H1 (cell line): ENCODE results near the gene ZNF598. TPM values are rescaled to one million over a fixed set of nuclear protein-coding genes. Genes with fewer than 3 reads are reported as not detected.

Experiments
- CTCF ChIA-PET: fragments of 300-600 bp; sonication (Branson Sonifier 250); formaldehyde crosslinking; loops from one replicate; lab custom pipeline; 2021; ENCODE audit not compliant: partially characterized antibody; lab: Charles Lee
- POLR2A ChIA-PET: fragments of 300-600 bp; sonication (Branson Sonifier 250); formaldehyde crosslinking; loops from one replicate; lab custom pipeline; 2021; ENCODE audit warnings: inconsistent platforms; ENCODE audit not compliant: partially characterized antibody; lab: Charles Lee
- DNase-seq, 2 experiments: peaks; one replicate each; pipeline versions ENCODE4 v3.0.0 to v3.0.0-alpha.2; 2010 to 2022; ENCODE audit warnings: low spot score in 2 of 2, low read depth in 1 of 2, mixed read lengths in 1 of 2
- FAIRE-seq: peaks from 2 replicates; lab custom pipeline; 2011; peaks lifted over from hg19 to GRCh38; lab: Jason Lieb, UNC
- H2AFZ ChIP-seq: 2 replicates; pipeline ENCODE4 v1.8.1; 2012; ENCODE audit warnings: low read length, inconsistent platforms
- H2AK5ac ChIP-seq: 2 replicates; pipeline ENCODE4 v1.6.1; 2013; ENCODE audit warnings: low read depth, low read length
- H2BK120ac ChIP-seq: replicated peaks from 2 replicates; pipeline ENCODE3; 2013; ENCODE audit warnings: low read depth, low read length, inconsistent platforms
- H2BK12ac ChIP-seq: 2 replicates; pipeline ENCODE4 v1.6.1; 2013; ENCODE audit warnings: low read depth, low read length
- H2BK15ac ChIP-seq: 2 replicates; pipeline ENCODE4 v1.6.1; 2013; ENCODE audit warnings: low read length
- H2BK20ac ChIP-seq: 2 replicates; pipeline ENCODE4 v1.6.1; 2013; ENCODE audit warnings: low read length
- H2BK5ac ChIP-seq: 2 replicates; pipeline ENCODE4 v1.6.1; 2013; ENCODE audit warnings: low read depth, low read length
- H3K14ac ChIP-seq: 2 replicates; pipeline ENCODE4 v1.6.1; 2013; ENCODE audit warnings: inconsistent platforms; ENCODE audit not compliant: insufficient read length
- H3K18ac ChIP-seq: 2 replicates; pipeline ENCODE4 v1.6.1; 2013; ENCODE audit warnings: low read length; ENCODE audit errors: extremely low read depth
- H3K23ac ChIP-seq: 2 replicates; pipeline ENCODE4 v1.6.1; 2013; ENCODE audit warnings: inconsistent platforms; ENCODE audit not compliant: insufficient read length
- H3K23me2 ChIP-seq: 2 replicates; pipeline ENCODE4 v1.6.1; 2013; ENCODE audit warnings: low read depth, low read length
- H3K27ac ChIP-seq: 2 replicates; pipeline ENCODE4 v1.6.1; 2011; ENCODE audit warnings: low read depth, low read length, inconsistent platforms
- H3K27me3 ChIP-seq, 4 experiments: replicated peaks in 1 of 4; 1 replicate in 1 of 4; 2 replicates in 3 of 4; pipeline versions ENCODE4 v1.6.1 to v1.8.1; 2011 to 2013; ENCODE audit warnings: low read length in 3 of 4, mild to moderate bottlenecking in 3 of 4, inconsistent platforms in 2 of 4, mixed read lengths in 2 of 4, moderate library complexity in 1 of 4; ENCODE audit not compliant: control insufficient read depth in 3 of 4, insufficient read depth in 3 of 4; ENCODE audit errors: extremely low read depth in 1 of 4
- H3K36me3 ChIP-seq, 4 experiments: 2 replicates each; pipeline versions ENCODE4 v1.6.1 to v1.8.1; 2011 to 2013; ENCODE audit warnings: mild to moderate bottlenecking in 4 of 4, low read length in 3 of 4, moderate library complexity in 2 of 4, control low read depth in 1 of 4, inconsistent platforms in 1 of 4; ENCODE audit not compliant: insufficient read depth in 4 of 4, control insufficient read depth in 2 of 4
- H3K4ac ChIP-seq: replicated peaks from 2 replicates; pipeline ENCODE3; 2013; ENCODE audit warnings: low read length, low read depth, mixed read lengths, inconsistent platforms; ENCODE audit not compliant: insufficient read length
- H3K4me1 ChIP-seq, 4 experiments: replicated peaks in 1 of 4; 1 replicate in 1 of 4; 2 replicates in 3 of 4; pipeline versions ENCODE4 v1.6.1 to v1.8.1; 2011 to 2013; ENCODE audit warnings: low read length in 3 of 4, inconsistent platforms in 2 of 4, mixed read lengths in 1 of 4; ENCODE audit not compliant: insufficient read depth in 4 of 4, control insufficient read depth in 3 of 4
- H3K4me2 ChIP-seq, 2 experiments: 2 replicates each; pipeline versions ENCODE4 v1.6.1 to v1.8.1; 2011 to 2013; ENCODE audit warnings: low read depth in 2 of 2, low read length in 2 of 2, control low read depth in 1 of 2, inconsistent platforms in 1 of 2, mild to moderate bottlenecking in 1 of 2; ENCODE audit not compliant: insufficient read depth in 1 of 2
- H3K4me3 ChIP-seq, 4 experiments: fragments of 200-600, 300-600 bp in 1 of 4; sonication (generic), shearing (Covaris generic), sonication (Bioruptor Twin) in 1 of 4; 2 replicates each; pipeline versions ENCODE4 v1.5.1 to v1.8.1; 2011 to 2016; ENCODE audit warnings: low read length in 4 of 4, low read depth in 3 of 4, control low read depth in 2 of 4, inconsistent platforms in 2 of 4, mild to moderate bottlenecking in 2 of 4, mixed read lengths in 1 of 4, moderate library complexity in 1 of 4; ENCODE audit not compliant: insufficient read depth in 2 of 4; ENCODE audit errors: extremely low read depth in 1 of 4
- H3K56ac ChIP-seq: replicated peaks from 2 replicates; pipeline ENCODE3; 2013; ENCODE audit warnings: low read depth, mild to moderate bottlenecking, mixed read lengths, low read length, inconsistent platforms; ENCODE audit not compliant: insufficient read length
- H3K79me1 ChIP-seq: 2 replicates; pipeline ENCODE4 v1.6.1; 2013; ENCODE audit warnings: low read depth, low read length, control low read depth
- H3K79me2 ChIP-seq, 2 experiments: 2 replicates each; pipeline versions ENCODE4 v1.6.1 to v1.8.1; 2012 to 2013; ENCODE audit warnings: low read length in 2 of 2, mild to moderate bottlenecking in 2 of 2, inconsistent platforms in 1 of 2; ENCODE audit not compliant: insufficient read depth in 2 of 2, control insufficient read depth in 1 of 2
- H3K9ac ChIP-seq, 4 experiments: replicated peaks in 1 of 4; 1 replicate in 1 of 4; 2 replicates in 3 of 4; pipeline versions ENCODE4 v1.6.1 to v1.8.1; 2011 to 2013; ENCODE audit warnings: low read depth in 3 of 4, low read length in 3 of 4, control low read depth in 2 of 4, mild to moderate bottlenecking in 2 of 4, moderate library complexity in 2 of 4, inconsistent platforms in 1 of 4; ENCODE audit errors: extremely low read depth in 1 of 4
- H3K9me3 ChIP-seq, 2 experiments: 2 replicates each; pipeline versions ENCODE4 v1.6.1 to v1.8.1; 2012 to 2013; ENCODE audit warnings: mild to moderate bottlenecking in 2 of 2, moderate library complexity in 2 of 2, control low read depth in 1 of 2, inconsistent platforms in 1 of 2, low read depth in 1 of 2, low read length in 1 of 2, mixed read lengths in 1 of 2; ENCODE audit not compliant: insufficient read depth in 2 of 2
- H4K20me1 ChIP-seq, 2 experiments: replicated peaks in 1 of 2; 2 replicates each; pipeline versions ENCODE3 to v1.8.1; 2011 to 2013; ENCODE audit warnings: inconsistent platforms in 2 of 2, low read length in 2 of 2, mild to moderate bottlenecking in 1 of 2; ENCODE audit not compliant: insufficient read depth in 2 of 2, control insufficient read depth in 1 of 2
- H4K5ac ChIP-seq: 2 replicates; pipeline ENCODE4 v1.6.1; 2013; ENCODE audit warnings: low read length, low read depth, mixed read lengths, inconsistent platforms; ENCODE audit not compliant: insufficient read length
- H4K8ac ChIP-seq: 2 replicates; pipeline ENCODE4 v1.8.0; 2013; ENCODE audit warnings: mild to moderate bottlenecking, moderate library complexity, low read length, inconsistent platforms; ENCODE audit not compliant: insufficient read depth; ENCODE audit errors: extremely low read depth
- H4K91ac ChIP-seq: replicated peaks from 2 replicates; pipeline ENCODE3; 2013; ENCODE audit warnings: low read length, mixed read lengths, inconsistent platforms; ENCODE audit not compliant: insufficient read length
- CHD2 ChIP-seq: IDR thresholded peaks from 2 replicates; pipeline ENCODE4 v1.6.1; 2012; ENCODE audit warnings: low read length, improper control_type of control experiment
- EP300 ChIP-seq, 2 experiments: IDR thresholded peaks; 1 replicate in 1 of 2; 2 replicates in 1 of 2; pipeline ENCODE4 v1.6.1; 2011 to 2012; ENCODE audit warnings: low read depth in 2 of 2, low read length in 2 of 2, mild to moderate bottlenecking in 2 of 2, borderline replicate concordance in 1 of 2, inconsistent platforms in 1 of 2, moderate library complexity in 1 of 2
- HDAC2 ChIP-seq, 2 experiments: fragments of 300-600 bp in 1 of 2; sonication (generic) in 1 of 2; IDR thresholded peaks; 2 replicates each; pipeline ENCODE4 v1.6.1; 2011 to 2012; ENCODE audit warnings: low read depth in 2 of 2, low read length in 2 of 2, mild to moderate bottlenecking in 2 of 2, moderate library complexity in 2 of 2, borderline replicate concordance in 1 of 2, inconsistent platforms in 1 of 2
- SUZ12 ChIP-seq: fragments of 200-600 bp; sonication (generic); IDR thresholded peaks from 2 replicates; pipeline ENCODE4 v1.6.1; 2012; ENCODE audit warnings: mild to moderate bottlenecking, inconsistent platforms, low read length, moderate library complexity, mixed read lengths
- WGBS, 2 experiments: shearing (Covaris generic) in 1 of 2; methylation state at CpG; one replicate each; pipeline versions ENCODE4 v1.1.6 to v1.1.7; 2013 to 2015; ENCODE audit warnings: low lambda C conversion rate in 2 of 2, mixed read lengths in 2 of 2, inconsistent platforms in 1 of 2, low coverage in 1 of 2, missing lambda C conversion rate in 1 of 2; ENCODE audit not compliant: insufficient replicate concordance in 2 of 2, insufficient coverage in 1 of 2, insufficient read length in 1 of 2; ENCODE audit errors: extremely low coverage in 1 of 2, missing lambda C conversion rate in 1 of 2; 5-methylcytosine and 5-hydroxymethylcytosine counted together
- polyA plus RNA-seq, 7 experiments: library from polyadenylated mRNA; depleted of rRNA in 3 of 7; stranded (reverse) in 5 of 7; unstranded in 2 of 7; fragments of >200 nt in 5 of 7; fragments of 200-250 nt in 2 of 7; gene quantifications; 1 replicate in 5 of 7; 2 replicates in 1 of 7; 4 replicates in 1 of 7; pipeline versions ENCODE4 v1.2.1 to v1.2.3, GENCODE V29; 2011 to 2013; ENCODE audit warnings: missing spikeins in 2 of 7, mixed read lengths in 2 of 7
- total RNA-seq: library from RNA; stranded (reverse); fragmentation: NEBNext Ultra II Directional; extraction: Animal tissue kit (Norgen Biotek cat#: 25700); gene quantifications from 2 replicates; pipeline ENCODE4 v1.2.1, GENCODE V29; 2021

ZNF598 gene
- total and polyA plus RNA-seq, 2 of the 8 experiments (the other 6 are each of a cell fraction or from before 2014, with no cell fraction given): 29.3 to 47.6 TPM

GRCh38 chr16:1965396-1966001 lies 44.1 kb downstream of the ZNF598 start:
- H4K5ac ChIP-seq: no peak overlapping the region
- peaks cover 11% of the 10 kb centered on the region for H3K79me1 ChIP-seq
- H2BK5ac ChIP-seq: peak overlapping the region; percentile 83
- peaks cover 16% of the 10 kb centered on the region for H3K23me2 ChIP-seq
- H3K27ac ChIP-seq: peak overlapping the region; percentile 80
- H2AFZ ChIP-seq: no peak overlapping the region
- H4K20me1 ChIP-seq: peaks cover 12 to 17% of the 10 kb centered on the region in 2 experiments
- H2BK15ac ChIP-seq: 0 out of 2 replicates have a peak overlapping the region, but pooled peaks have one; percentile 65
- peaks cover 10 to 32% of the 10 kb centered on the region in 2 experiments for H3K79me2 ChIP-seq
- 29% methylated on average over 24 of the region's 24 CpGs; no CpG with 5 or more reads in 1 of the 2 experiments for WGBS, 2 experiments
- H3K4me2 ChIP-seq: peak overlapping the region; percentile 86 to 98
- H3K14ac ChIP-seq: no peak overlapping the region
- ChIA-PET POLR2A (interaction anchor here (0.5 to 19.8 kb wide), 64 partner anchors 12 to 1762 kb away, joined by 3 to 736 read pairs (median 5); partner anchors contain the start of genes EME2, FAHD1, GFER and HAGH), CTCF (interaction anchor here (0.6 to 3.0 kb wide), 9 partner anchors 11 to 284 kb away, joined by 3 to 9 read pairs (median 4); no protein-coding TSS in a partner anchor)
- peak overlapping the region; percentile 73 to 97 (median 86) for H3K9ac ChIP-seq
- H3K4ac ChIP-seq: peak overlapping the region; percentile 65
- FAIRE-seq: no peak
- H2BK120ac ChIP-seq: no peak overlapping the region
- peaks cover 0 to 22% (median 5%) of the 10 kb centered on the region in 4 experiments; a peak in 5 of 7 replicates for H3K4me1 ChIP-seq
- peaks cover 17 to 34% (median 28%) of the 10 kb centered on the region in 4 experiments for H3K36me3 ChIP-seq
- H3K4me3 ChIP-seq: peak overlapping the region; percentile 98 to 99 (median 98)
- no peak for TF ChIP-seq SUZ12
- no peak for TF ChIP-seq CHD2
- TF ChIP-seq EP300 (IDR thresholded peaks at IDR 0.05; ENCODE audit: borderline replicate concordance in 1 of 2, low read depth in 2 of 2, low read length in 2 of 2): no peak
- TF ChIP-seq HDAC2 (IDR thresholded peaks at IDR 0.05; ENCODE audit: borderline replicate concordance in 1 of 2, low read depth in 2 of 2, low read length in 2 of 2): 0 out of 4 replicates have a peak, but pooled peaks of 1 of the 2 experiments have one; percentile 13
- TF ChIP-seq, all 59 proteins: peak for 1
- Histone ChIP-seq H3K18ac (no peak overlapping the region), H4K8ac (peak overlapping the region; percentile 94; the same call in 1 of the 2 replicates), H2BK20ac (no peak overlapping the region), H3K23ac (no peak overlapping the region), H3K56ac (peak overlapping the region; percentile 87), H3K9me3 (no peaks in the 10 kb centered on the region), H4K91ac (no peak overlapping the region), H2BK12ac (no peak overlapping the region), H3K27me3 (no peaks in the 10 kb centered on the region), H2AK5ac (0 out of 2 replicates have a peak overlapping the region, but pooled peaks have one; percentile 16)
- DNase-seq: no peak
